Thymus (tissue), 11 donors: ENCODE data around the gene LCK. TPM values are rescaled to one million over a fixed set of nuclear protein-coding genes. Genes with fewer than 3 reads are reported as not detected.
"Not testable (repeated sequence)": the region's sequence is repeated elsewhere in the genome, so short reads cannot be mapped to it uniquely, and the experiment has no call there.

ENCODE experiments used
- DNase-seq, 9 donors: peaks; one replicate each; pipeline ENCODE4 v3.0.0-alpha.2; 2013; ENCODE audit warnings: low spot score in 9 of 9, low read depth in 6 of 9, missing footprints in 1 of 9
- H3K27ac ChIP-seq, 2 donors: one replicate each; pipeline ENCODE4 v1.5.1; 2013; ENCODE audit warnings: control low read depth in 1 of 2, low read depth in 1 of 2, low read length in 1 of 2, mild to moderate bottlenecking in 1 of 2, moderate library complexity in 1 of 2
- H3K27me3 ChIP-seq, 2 donors: one replicate each; pipeline ENCODE4 v1.5.1; 2013; ENCODE audit warnings: low read length in 1 of 2; ENCODE audit not compliant: control insufficient read depth in 2 of 2, insufficient read depth in 1 of 2
- H3K36me3 ChIP-seq, 2 donors: one replicate each; pipeline ENCODE4 v1.5.1; 2013; ENCODE audit warnings: low read length in 1 of 2, mild to moderate bottlenecking in 1 of 2, moderate library complexity in 1 of 2; ENCODE audit not compliant: control insufficient read depth in 2 of 2, insufficient read depth in 2 of 2
- H3K4me1 ChIP-seq, 2 donors: one replicate each; pipeline ENCODE4 v1.5.1; 2013; ENCODE audit warnings: low read length in 2 of 2; ENCODE audit not compliant: control insufficient read depth in 2 of 2, insufficient read depth in 2 of 2
- H3K4me3 ChIP-seq, 2 donors: one replicate each; pipeline ENCODE4 v1.5.1; 2013; ENCODE audit warnings: low read length in 2 of 2, control low read depth in 1 of 2, mild to moderate bottlenecking in 1 of 2
- H3K9me3 ChIP-seq, 2 donors: one replicate each; pipeline ENCODE4 v1.5.1; 2013; ENCODE audit warnings: low read length in 1 of 2, mild to moderate bottlenecking in 1 of 2; ENCODE audit not compliant: control insufficient read depth in 2 of 2, insufficient read depth in 1 of 2
- WGBS: extraction: QIAGEN DNeasy Blood & Tissue Kit; methylation state at CpG from one replicate; pipeline ENCODE4 v1.1.7; 2013; 5-methylcytosine and 5-hydroxymethylcytosine counted together
- polyA plus RNA-seq: library from polyadenylated mRNA; stranded (reverse); fragments of 200-250 nt; gene quantifications from one replicate; pipeline ENCODE4 v1.2.3, GENCODE V29; 2013
- total RNA-seq: library from RNA; stranded (reverse); fragments of 120-200 nt; gene quantifications from one replicate; pipeline ENCODE4 v1.2.4, GENCODE V29; 2013
- donor health status: healthy.

The LCK gene
- total and polyA plus RNA-seq, 2 donors, result 175 to 467 TPM

GRCh38 chr1:32276032-32276782 lies 25.1 kb downstream of the LCK start:
- Histone ChIP-seq H3K4me3 (peak overlapping the region; percentile 45 to 88), H3K36me3 (peaks cover 61 to 76% of the 10 kb centered on the region in 2 donors), H3K27ac (no peak overlapping the region), H3K4me1 (peaks cover 33 to 72% of the 10 kb centered on the region in 2 donors), H3K27me3 (no peaks in the 10 kb centered on the region), H3K9me3 (no peaks in the 10 kb centered on the region)
- DNase-seq, result no peak
- 95% methylated on average over 30 of the region's 30 CpGs for WGBS

DNA sequence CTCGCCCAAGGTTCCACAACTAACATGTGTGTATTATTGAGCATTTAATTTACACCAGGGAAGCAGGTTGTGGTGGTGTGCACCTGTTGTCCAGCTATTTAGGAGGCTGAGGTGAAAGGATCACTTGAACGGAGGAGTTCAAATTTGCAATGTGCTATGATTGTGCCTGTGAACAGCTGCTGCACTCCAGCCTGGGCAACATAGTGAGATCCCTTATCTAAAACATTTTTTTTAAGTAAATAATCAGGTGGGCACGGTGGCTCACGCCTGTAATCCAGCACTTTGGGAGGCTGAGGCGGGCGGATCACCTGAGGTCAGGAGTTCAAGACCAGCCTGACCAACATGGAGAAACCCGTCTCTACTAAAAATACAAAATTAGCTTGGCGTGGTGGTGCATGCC lies 33.7 kb downstream of the LCK start:
- H3K27me3 ChIP-seq, DNase-seq, H3K4me1 ChIP-seq, H3K9me3 ChIP-seq, H3K27ac ChIP-seq, H3K4me3 ChIP-seq: not testable (repeated sequence)
- 97% methylated on average over 8 of the region's 8 CpGs for WGBS
- peaks cover 72 to 78% of the 10 kb centered on the region in 2 donors for H3K36me3 ChIP-seq

DNA sequence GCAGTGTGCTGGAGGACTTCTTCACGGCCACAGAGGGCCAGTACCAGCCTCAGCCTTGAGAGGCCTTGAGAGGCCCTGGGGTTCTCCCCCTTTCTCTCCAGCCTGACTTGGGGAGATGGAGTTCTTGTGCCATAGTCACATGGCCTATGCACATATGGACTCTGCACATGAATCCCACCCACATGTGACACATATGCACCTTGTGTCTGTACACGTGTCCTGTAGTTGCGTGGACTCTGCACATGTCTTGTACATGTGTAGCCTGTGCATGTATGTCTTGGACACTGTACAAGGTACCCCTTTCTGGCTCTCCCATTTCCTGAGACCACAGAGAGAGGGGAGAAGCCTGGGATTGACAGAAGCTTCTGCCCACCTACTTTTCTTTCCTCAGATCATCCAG lies 34.6 kb downstream of the LCK start:
- Histone ChIP-seq H3K27me3 (no peaks in the 10 kb centered on the region), H3K4me1 (peaks cover under 1 to 9% of the 10 kb centered on the region in 2 donors), H3K27ac (no peak overlapping the region), H3K9me3 (no peaks in the 10 kb centered on the region), H3K36me3 (peaks cover 64 to 69% of the 10 kb centered on the region in 2 donors), H3K4me3 (no peak overlapping the region)
- DNase-seq, result no peak
- WGBS, result over 99% methylated on average over 3 of the region's 3 CpGs

- DNase-seq, result no peak
- WGBS, result 97% methylated on average over 4 of the region's 4 CpGs
- peaks cover 8 to 17% of the 10 kb centered on the region in 2 donors for H3K4me1 ChIP-seq
These were observed 35.7 kb downstream of the LCK start for GRCh38 chr1:32286763-32287162.

DNA sequence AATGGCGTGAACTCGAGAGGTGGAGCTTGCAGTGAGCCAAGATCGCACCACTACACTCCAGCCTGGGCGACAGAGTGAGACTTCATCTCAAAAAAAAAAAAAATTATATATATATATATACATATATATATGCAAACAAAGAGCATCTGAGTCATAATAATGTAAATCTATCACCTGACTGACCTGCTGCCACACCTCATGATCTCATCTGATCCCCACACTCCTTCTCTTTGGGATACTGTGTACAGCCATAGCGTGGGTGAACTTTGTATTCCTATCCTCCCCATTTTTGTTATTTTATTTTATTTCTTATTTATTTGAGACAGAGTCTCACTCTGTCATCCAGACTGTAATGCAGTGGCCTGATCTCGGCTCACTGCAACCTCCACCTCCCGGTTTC lies 38.2 kb downstream of the LCK start:
- no peak overlapping the region for H3K4me3 ChIP-seq
- WGBS, result 97% methylated on average over 7 of the region's 7 CpGs
- DNase-seq, result no peak
- H3K36me3 ChIP-seq, result peaks cover 32 to 35% of the 10 kb centered on the region in 2 donors
- H3K9me3 ChIP-seq, result no peaks in the 10 kb centered on the region
- peaks cover 17 to 27% of the 10 kb centered on the region in 2 donors for H3K4me1 ChIP-seq
- no peak overlapping the region for H3K27ac ChIP-seq
- no peaks in the 10 kb centered on the region for H3K27me3 ChIP-seq

More at GRCh38 chr1:32286763-32287162, 35.7 kb downstream of the LCK start:
- H3K36me3 ChIP-seq, result peaks cover 54 to 58% of the 10 kb centered on the region in 2 donors
- H3K27me3 ChIP-seq, result no peaks in the 10 kb centered on the region
- no peaks in the 10 kb centered on the region for H3K9me3 ChIP-seq
- H3K4me3 ChIP-seq, result no peak overlapping the region
- no peak overlapping the region for H3K27ac ChIP-seq

GRCh38 chr1:32291145-32291707 lies 40.2 kb downstream of the LCK start:
- H3K9me3 ChIP-seq, result no peaks in the 10 kb centered on the region
- peak overlapping the region; percentile 76 to 85 for H3K27ac ChIP-seq
- H3K4me3 ChIP-seq, result peak overlapping the region; percentile 67 to 99
- 58% methylated on average over 10 of the region's 10 CpGs for WGBS
- no peak for DNase-seq
- H3K36me3 ChIP-seq, result peaks cover 16 to 30% of the 10 kb centered on the region in 2 donors
- H3K27me3 ChIP-seq, result no peaks in the 10 kb centered on the region
- peaks cover 19 to 42% of the 10 kb centered on the region in 2 donors for H3K4me1 ChIP-seq

DNA sequence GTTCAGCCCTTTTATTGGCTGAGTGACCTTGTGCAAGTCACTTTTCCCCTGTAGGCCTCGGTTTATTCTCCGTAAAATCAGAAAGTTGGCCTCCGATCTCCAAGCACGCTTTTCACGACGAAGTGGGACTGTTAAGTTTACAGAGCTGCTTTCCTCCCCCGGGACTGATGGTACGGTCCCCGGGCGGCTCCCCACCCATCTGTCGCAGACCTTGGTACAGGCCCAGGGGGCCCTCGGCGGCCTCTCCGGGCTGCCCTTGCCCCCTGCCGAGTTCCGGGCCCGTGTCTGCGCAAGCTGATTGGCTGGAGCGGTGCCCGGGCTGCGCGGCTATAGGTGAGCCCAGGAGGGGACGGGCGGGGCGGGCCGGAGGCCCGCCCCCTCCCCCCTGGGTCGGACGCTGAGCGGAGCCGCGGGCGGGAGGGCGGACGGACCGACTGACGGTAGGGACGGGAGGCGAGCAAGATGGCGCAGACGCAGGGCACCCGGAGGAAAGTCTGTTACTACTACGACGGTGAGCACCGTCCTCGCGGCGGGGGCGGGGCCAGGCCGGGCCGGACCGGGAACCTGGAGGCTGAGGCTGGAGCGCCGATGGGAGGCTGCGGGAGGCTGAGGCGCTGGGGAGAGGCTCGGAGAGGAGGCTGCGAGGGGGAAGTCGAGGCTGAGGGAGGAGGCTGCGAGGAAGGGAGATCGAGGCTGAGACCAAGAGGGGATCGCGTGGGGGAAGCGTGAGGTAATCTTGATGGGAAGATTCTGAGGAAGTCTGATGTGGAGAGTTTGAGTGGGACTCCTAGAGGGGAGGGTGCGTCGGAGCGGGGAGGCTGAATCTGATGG lies 40.9 kb downstream of the LCK start, which contains the start of gene HDAC1:
Gene HDAC1, plus strand, starts transcription at position 376 of the 831 bp plus-strand sequence. Its CDS starts 87 bp downstream, at position 463.
- DNase-seq, result peak; percentile 80 to 98 (median 92)
- Histone ChIP-seq H3K4me3 (peak within 1 kb of the TSS; percentile 67 to 99), H3K4me1 (peaks cover 19 to 43% of the 10 kb centered on the region in 2 donors), H3K9me3 (no peaks in the 10 kb centered on the region), H3K27ac (peak within 1 kb of the TSS; percentile 85 to 87), H3K27me3 (no peaks in the 10 kb centered on the region), H3K36me3 (peaks cover 9 to 24% of the 10 kb centered on the region in 2 donors)
- under 1% methylated on average over 67 of the region's 67 CpGs for WGBS

- DNase-seq, H3K27ac ChIP-seq, H3K27me3 ChIP-seq, H3K4me3 ChIP-seq, H3K9me3 ChIP-seq: not testable (repeated sequence)
- Histone ChIP-seq H3K4me1 (peaks cover 9 to 20% of the 10 kb centered on the region in 2 donors), H3K36me3 (peaks cover 21 to 55% of the 10 kb centered on the region in 2 donors)
- 98% methylated on average over 16 of the region's 16 CpGs for WGBS
These were observed 47.1 kb downstream of the LCK start for GRCh38 chr1:32298211-32298610.
